Coronary artery (tissue), 2 donors: ENCODE data around the gene FBLN2.
A peak's percentile ranks its signal among the peaks of the same experiment; 100 is the strongest.

ENCODE experiments used
- DNase-seq: peaks from one replicate; pipeline ENCODE4 v3.0.0-alpha.2; 2017; ENCODE audit warnings: low spot score
- H3K27ac ChIP-seq, 2 donors: fragments of 200-600 bp; sonication (generic); one replicate each; pipeline ENCODE4 v1.5.1; 2016 to 2019
- H3K4me3 ChIP-seq: fragments of 200-600 bp; sonication (generic); 2 replicates; pipeline ENCODE4 v1.5.1; 2016; ENCODE audit warnings: mild to moderate bottlenecking, moderate library complexity
- TF ChIP-seq, protein P1 (sequence below): fragments of 200-600 bp; sonication (generic); IDR thresholded peaks from one replicate; pipeline ENCODE4 v1.5.1; 2019; ENCODE audit warnings: antibody characterized with exemption

FBLN2 gene

DNA sequence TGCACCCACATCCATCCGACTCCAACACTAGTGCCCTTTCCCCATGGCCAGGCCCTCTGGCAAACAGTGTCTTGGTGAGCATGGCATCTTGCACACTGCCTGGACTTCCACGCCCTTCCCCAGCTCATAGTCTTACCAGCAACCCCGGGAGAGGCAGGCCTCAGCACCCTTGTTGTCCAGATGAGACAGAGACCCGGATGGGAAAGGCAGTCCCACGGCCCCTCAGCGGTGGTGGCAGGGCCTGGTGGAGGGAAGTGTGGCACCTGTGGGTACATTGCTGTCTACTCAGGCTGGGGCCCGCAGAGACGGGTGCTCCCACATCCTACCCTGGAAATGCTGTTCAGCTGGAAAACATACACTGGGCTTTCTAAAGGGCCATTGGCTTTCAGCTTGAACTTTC is 40.4 kb upstream of the FBLN2 start:
- H3K4me3 ChIP-seq, result no peak overlapping the region
- TF ChIP-seq, protein P1, sequence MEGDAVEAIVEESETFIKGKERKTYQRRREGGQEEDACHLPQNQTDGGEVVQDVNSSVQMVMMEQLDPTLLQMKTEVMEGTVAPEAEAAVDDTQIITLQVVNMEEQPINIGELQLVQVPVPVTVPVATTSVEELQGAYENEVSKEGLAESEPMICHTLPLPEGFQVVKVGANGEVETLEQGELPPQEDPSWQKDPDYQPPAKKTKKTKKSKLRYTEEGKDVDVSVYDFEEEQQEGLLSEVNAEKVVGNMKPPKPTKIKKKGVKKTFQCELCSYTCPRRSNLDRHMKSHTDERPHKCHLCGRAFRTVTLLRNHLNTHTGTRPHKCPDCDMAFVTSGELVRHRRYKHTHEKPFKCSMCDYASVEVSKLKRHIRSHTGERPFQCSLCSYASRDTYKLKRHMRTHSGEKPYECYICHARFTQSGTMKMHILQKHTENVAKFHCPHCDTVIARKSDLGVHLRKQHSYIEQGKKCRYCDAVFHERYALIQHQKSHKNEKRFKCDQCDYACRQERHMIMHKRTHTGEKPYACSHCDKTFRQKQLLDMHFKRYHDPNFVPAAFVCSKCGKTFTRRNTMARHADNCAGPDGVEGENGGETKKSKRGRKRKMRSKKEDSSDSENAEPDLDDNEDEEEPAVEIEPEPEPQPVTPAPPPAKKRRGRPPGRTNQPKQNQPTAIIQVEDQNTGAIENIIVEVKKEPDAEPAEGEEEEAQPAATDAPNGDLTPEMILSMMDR, result no peak
- DNase-seq, result no peak
- no peak overlapping the region for H3K27ac ChIP-seq

DNA sequence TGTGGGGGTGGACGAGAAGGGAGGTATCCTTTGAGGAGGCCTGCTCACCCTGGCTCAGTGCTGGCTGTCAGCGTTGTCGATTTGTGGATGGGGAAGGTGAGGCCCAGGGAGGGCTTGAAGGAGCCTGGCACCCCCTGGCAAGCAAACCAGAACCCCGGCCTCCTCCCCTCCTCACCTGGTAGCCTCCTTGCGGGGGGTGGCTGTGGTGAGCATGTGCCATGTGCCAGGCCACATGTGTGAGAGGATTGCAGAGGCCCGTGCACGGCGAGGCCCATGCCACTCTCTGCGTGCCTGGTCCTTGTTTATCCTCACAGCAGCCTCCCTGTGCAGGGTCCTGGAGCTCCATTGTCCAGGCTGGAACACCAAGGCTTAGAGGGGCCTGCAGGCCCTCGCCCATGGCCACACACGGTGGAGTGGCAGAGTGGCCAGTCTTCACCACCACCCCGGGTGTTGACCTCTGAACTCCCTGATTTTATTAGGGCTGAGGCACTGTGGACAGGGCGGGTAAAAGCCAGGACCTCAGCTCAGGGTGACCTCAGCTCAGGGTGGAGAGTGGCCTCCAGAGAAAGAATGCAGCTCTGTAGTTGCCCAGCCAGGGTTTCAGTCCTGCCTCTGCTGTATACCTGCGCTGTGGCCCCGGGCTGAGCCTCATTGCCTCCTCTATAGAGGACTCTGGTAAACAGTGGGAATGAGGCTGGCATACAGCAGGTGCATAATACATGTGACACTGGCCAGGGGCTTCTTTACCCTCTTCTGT is 39.7 kb upstream of the FBLN2 start:
- no peak overlapping the region for H3K27ac ChIP-seq
- H3K4me3 ChIP-seq, result no peak overlapping the region
- no peak for DNase-seq

DNA sequence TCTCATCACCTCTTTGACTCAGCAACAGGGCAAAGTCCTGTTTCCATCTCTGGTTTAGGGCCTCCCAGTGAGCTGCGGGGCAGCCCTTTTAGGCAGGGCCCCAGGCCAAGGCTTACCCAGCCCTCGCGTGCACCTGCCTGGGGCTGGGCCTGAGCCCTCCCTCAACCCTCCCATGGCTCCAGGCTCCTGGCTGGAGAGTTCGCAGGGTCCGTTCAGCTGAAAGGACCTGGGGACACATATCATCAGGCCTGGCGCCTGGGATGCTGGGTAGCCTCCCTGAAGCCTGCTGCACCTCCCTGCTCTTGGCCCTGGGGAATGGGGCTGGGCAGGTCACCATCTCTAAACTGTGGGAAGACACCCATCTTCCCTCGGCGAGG is 39.1 kb upstream of the FBLN2 start:
- TF ChIP-seq, protein P1, result no peak

More for the DNA sequence above, 39.7 kb upstream of the FBLN2 start:
- TF ChIP-seq, protein P1, result no peak

DNA sequence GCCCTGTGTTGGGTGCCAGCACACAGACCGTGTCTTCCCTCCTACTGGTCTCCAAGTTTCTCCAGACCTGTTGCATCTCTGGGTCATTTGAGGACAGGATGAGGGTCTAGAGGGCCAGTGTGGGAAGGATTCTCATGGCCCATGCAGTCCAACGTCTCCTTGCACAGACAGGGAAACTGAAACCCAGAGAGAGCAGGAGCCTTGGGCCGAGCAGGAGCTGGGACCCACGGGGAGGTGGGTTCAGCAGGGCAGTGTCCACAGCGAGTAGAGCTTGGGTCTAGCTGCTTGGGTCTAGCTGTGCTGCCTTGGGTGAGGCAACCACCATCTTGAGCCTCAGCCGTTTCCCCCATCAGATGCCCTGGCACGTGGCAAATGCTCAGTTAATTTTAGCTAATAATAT is 36.5 kb upstream of the FBLN2 start:
- H3K27ac ChIP-seq, result peak overlapping the region in 1 of 2 donors; percentile 60
- no peak for DNase-seq
- TF ChIP-seq, protein P1, result no peak

More for the DNA sequence above, 39.1 kb upstream of the FBLN2 start:
- no peak overlapping the region for H3K27ac ChIP-seq
- H3K4me3 ChIP-seq, result no peak overlapping the region
- DNase-seq, result no peak

DNA sequence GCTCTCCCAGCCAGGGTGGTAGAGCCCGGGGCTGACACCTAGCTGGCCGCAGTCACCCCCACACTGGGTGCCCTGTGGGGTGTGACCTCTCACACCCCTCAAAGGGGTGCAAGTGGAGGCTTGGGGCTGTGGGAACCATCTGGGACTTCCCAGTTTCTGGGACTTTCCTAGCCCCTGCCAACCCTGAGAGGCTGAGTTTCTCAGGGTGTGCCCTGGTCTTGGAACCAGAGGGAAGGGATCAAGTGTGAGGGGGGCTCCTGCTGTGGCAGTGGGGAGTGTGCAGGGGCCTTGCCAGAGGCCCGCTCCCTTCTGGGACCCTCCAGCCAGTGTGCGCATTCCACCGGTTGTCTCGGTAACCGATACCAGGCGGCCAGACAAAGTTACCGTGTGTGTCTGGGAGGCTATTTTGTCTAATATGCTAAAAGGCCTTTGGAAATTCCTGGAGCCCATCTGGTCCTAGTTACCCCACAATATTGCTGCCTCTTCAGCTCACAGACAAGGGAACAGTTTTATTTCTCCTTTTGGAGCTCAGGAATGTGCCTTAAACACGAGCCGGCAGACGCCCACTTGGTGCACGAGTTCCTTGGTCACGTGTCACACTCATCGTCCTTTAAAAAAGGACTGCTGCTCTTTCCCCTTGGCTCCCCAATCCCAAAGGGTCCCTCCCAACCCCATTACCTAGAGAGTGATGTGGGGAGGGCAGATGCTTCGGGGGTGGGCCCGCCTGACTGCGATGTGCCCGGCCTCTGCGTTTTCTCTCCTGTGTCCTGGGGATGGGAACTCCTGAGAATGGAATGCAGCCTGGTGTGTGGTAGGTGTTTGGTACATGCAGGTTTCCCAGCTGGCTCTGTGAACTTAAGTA is 35.6 kb upstream of the FBLN2 start:
- Histone ChIP-seq H3K4me3 (no peak overlapping the region), H3K27ac (peak overlapping the region; percentile 54 to 60)
- DNase-seq, result no peak
- TF ChIP-seq, protein P1, result no peak

More for the DNA sequence above, 36.5 kb upstream of the FBLN2 start:
- no peak overlapping the region for H3K4me3 ChIP-seq

DNA sequence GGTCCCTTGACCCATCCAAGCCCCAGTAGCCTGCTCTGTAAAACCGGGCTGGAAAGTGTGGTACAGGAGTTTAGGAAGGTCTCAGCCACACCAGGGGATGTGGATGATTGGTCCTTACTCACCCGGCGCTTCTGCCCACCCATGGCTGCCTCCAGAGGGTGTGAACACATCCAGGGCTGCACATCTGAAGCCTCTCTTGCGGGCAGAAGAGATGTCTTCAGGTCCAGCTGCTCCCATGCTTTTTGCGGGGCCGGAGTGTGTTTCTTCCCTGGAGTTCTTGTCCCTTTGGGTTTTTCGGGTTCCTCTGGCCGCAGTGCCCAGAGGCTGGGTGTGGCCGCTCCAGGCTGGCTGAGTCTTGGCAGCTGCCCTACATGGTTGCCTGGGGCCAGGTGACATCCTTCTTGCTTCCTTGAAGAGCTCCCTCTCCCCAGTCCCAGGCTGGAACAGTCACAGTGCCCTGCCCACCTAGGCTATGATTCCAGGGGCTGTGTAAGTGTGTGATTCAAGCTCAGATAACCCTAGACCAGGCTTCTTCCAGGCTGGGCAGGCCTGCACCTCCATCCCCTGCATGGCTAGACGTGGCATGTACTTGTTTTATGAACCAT is 34.9 kb upstream of the FBLN2 start:
- TF ChIP-seq, protein P1, result no peak
- Histone ChIP-seq H3K4me3 (no peak overlapping the region), H3K27ac (peak overlapping the region; percentile 54 to 60)
- DNase-seq, result no peak
